ENCODE results near the gene ASB9.

- TF ChIP-seq POLR2A (IDR thresholded peaks at IDR 0.05) (no peak), CTCF (IDR thresholded peaks at IDR 0.05) (no peak)
Measured at GRCh38 chrX:15207384-15207783, 62.5 kb downstream of the ASB9 start.
